ENCODE data around the gene PACS1.

Gene PACS1

DNA sequence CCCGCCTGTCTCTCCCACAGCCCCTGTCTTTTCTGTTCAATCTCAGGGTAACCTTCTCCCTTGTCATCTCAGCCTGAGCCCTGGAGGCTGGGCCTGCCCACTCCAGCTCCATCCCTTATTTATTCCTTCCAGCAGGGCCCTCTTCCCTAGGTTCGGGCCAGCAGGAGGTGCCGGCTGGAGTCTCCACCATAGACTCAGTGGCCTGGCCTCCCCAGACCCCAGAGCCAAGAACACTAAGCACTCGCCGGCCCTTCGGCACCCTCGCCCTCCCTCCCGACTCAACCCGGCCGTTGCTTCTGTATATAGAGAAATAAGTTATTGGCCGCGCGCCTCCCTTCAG lies 196.9 kb downstream of the PACS1 start:
- no peak overlapping the region; the same call in 1 of the 2 replicates for H3K27ac ChIP-seq
- TF ChIP-seq ZFX (IDR thresholded peaks at IDR 0.05), result no peak
- TF ChIP-seq, protein P1, sequence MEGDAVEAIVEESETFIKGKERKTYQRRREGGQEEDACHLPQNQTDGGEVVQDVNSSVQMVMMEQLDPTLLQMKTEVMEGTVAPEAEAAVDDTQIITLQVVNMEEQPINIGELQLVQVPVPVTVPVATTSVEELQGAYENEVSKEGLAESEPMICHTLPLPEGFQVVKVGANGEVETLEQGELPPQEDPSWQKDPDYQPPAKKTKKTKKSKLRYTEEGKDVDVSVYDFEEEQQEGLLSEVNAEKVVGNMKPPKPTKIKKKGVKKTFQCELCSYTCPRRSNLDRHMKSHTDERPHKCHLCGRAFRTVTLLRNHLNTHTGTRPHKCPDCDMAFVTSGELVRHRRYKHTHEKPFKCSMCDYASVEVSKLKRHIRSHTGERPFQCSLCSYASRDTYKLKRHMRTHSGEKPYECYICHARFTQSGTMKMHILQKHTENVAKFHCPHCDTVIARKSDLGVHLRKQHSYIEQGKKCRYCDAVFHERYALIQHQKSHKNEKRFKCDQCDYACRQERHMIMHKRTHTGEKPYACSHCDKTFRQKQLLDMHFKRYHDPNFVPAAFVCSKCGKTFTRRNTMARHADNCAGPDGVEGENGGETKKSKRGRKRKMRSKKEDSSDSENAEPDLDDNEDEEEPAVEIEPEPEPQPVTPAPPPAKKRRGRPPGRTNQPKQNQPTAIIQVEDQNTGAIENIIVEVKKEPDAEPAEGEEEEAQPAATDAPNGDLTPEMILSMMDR (conservative IDR thresholded peaks at IDR 0.05), result no peak

DNA sequence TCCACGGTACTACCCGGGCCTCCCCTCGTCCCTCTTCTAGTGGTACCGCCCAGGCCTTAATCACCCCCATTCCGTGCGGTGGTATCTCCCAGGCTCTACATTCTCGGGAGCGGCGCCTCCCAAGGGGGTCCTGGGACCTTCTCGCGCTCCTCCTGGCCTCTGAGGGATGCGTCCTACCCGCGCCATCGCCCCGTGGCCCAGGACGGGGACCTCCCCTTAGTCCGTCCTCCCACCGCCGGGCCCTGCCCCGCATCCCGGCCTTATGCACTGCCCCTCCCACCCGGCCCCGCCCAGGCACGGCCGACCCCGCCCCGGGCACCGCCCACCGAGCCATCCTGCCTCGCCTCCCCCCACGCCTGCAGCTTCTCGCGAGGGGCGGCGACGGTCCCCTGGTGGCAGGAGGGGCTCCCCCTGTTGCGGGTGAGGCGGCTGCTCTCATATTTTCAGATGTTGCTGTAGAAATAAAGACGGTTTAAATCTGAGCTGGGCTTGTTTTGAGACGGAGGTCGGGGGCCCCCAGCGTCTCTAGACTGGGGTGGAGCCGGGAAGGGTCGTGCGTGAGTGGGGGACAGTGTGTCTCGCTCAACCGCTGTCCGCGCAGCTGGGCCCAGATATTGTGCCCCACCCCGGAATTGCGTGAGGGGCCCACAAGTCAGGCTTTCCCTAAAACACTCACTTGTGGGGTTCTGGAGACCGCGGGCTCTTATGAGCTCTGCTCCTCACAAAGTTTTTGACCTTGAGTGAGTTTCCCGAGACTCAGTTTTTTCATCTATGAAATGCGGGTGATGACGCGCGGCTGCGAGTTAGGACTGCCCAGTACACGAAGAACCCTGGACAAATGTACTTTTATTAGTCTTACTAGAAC lies 197.5 kb downstream of the PACS1 start:
- H3K27ac ChIP-seq, result peak overlapping the region; percentile 89
- TF ChIP-seq, protein P1 (conservative IDR thresholded peaks at IDR 0.05), result no peak; the same call in 1 of the 2 replicates
- TF ChIP-seq ZFX (IDR thresholded peaks at IDR 0.05), result no peak

DNA sequence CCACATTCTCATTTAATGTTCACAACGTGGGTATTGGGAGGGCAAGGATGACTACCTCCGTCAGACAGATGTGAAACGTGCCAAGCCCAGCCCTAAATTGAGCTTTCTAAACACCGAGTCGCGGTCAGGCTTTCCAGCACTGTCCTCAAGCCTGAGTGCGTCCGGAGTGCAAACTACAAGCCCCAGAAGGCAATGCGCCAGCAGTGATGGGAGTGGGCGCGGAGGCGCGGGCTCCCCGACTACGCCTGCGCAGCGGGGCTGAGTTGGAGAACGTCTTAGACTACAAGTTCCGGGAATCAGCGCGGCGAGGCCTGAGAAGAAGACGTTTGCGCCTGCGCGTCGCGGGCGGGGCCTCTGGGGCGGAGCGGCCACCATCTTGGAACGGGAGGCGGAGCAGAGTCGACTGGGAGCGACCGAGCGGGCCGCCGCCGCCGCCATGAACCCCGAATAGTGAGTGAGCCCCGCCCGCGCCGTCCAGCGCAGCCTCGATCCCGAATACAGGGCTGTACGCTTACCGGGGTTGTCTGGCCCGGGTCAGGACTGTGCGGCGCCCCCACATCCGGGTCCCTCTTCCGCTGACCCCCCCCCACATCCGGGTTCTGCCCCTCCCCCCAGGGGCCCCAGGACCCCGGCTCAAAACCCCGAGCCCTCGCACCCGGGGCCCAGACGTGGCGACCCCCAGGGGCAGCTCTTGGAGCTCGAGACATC lies 198.3 kb downstream of the PACS1 start, which contains the start of gene RAB1B:
Gene RAB1B (plus strand): TSS at position 396 of the 708 bp plus-strand sequence. CDS start 41 bp downstream, at position 437.
- TF ChIP-seq, protein P1 (conservative IDR thresholded peaks at IDR 0.05), result no peak
- TF ChIP-seq ZFX (IDR thresholded peaks at IDR 0.05), result no peak
- H3K27ac ChIP-seq, result peak within 1 kb of the TSS; percentile 89

DNA sequence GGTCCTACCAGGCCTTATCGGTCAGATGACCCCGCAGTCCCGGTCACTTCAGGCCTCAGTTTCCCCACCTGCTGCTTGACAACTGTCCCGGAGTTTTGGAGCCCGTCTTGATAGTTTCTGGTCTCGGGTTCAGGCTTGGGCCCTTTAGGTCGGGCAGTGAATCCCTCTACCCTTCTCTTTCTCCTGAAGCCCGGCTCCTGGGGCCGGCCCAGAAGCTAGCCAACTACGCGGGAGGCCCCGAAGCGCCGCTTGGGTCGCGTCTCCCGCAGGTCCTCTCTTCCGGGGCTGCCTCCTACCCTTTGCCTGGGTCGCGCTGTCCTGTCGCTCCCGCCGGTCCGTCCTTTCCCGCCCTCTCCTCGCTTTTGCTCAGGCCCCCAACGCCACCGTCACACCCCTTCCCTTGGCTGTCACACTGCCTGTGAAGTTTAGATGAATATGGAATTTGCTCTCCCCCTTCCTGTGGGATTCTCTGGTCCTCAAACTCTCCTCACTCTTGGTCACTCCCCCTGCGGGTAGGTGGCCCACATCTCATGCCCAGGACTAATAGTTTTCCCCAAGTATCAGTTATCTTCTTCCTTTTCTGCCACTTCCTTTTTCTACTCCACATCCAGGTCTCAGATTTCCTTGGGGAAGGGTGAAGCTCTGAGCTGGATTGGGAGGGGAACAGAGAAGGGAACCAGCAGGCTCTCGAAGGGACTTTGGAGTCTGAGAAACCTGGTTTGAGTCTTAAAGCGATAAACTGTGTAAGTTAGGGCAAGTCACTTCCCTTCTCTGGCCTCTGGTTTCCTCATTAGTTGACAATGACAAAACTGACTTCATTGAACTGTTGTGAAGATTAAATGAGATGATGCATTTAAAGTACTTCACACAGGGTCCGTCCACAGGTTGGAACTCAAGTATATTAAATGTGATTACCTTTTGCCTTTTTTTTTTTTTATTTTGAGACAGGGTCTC lies 199.2 kb downstream of the PACS1 start:
- TF ChIP-seq, protein P1 (conservative IDR thresholded peaks at IDR 0.05), result no peak; the same call in 1 of the 2 replicates
- TF ChIP-seq ZFX (IDR thresholded peaks at IDR 0.05), result peak; percentile 56; the same call in 1 of the 2 replicates
- H3K27ac ChIP-seq, result peak overlapping the region; percentile 89

DNA sequence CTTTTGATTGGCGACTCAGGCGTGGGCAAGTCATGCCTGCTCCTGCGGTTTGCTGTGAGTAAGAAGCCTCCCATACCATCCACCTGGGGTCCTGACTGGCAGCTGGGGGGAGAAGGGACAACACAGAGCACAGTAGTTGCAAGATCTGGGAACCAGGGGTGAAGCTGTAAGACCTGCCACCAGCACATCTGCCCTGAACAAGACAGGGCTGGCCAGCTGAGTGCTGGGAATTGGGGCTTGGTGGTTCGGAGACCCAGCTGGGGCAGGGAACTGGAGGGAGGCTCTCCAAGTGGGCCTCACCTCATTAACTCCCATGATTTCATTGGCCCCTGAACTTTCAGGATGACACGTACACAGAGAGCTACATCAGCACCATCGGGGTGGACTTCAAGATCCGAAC lies 201.7 kb downstream of the PACS1 start:
- TF ChIP-seq, protein P1 (conservative IDR thresholded peaks at IDR 0.05), result no peak
- TF ChIP-seq ZFX (IDR thresholded peaks at IDR 0.05), result no peak
- H3K27ac ChIP-seq, result no peak overlapping the region

DNA sequence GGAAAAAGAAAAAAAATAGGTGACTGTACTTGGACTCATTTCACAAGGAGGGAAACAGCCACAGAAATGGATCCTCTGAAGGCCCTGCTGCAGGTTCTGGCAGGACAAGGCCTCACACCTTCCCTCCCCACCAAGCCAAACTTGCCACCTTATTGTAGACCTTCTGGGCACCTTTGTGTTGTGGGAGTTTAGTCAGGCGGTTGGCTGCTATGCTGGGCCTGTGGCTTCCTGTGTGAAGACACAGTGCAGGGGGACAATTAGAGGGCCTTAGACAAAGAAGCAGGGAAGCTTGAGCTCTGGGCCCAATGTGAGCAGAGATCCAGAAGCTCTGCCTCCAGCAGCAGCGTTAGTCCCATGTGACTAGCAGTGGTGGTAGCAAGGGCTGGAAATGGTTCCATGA lies 202.5 kb downstream of the PACS1 start:
- TF ChIP-seq, protein P1 (conservative IDR thresholded peaks at IDR 0.05), result no peak
- no peak for TF ChIP-seq ZFX (IDR thresholded peaks at IDR 0.05)
- no peak overlapping the region for H3K27ac ChIP-seq
